Stimulated activated naive CD4-positive, alpha-beta T cell (primary cell): Measurements from ENCODE around the gene EXOC7.
"Not testable (repeated sequence)": the region's sequence is repeated elsewhere in the genome, so short reads cannot be mapped to it uniquely, and the experiment has no call there.

Experiments
- DNase-seq, 6 experiments: peaks; one replicate each; lab custom pipeline; 2025; lab: John Stamatoyannopoulos, UW

EXOC7 gene

GRCh38 chr17:76074390-76075363 lies 28.9 kb downstream of the EXOC7 start, which contains the start of gene GALR2:
Gene GALR2, plus strand, starts transcription at chr17:76074781. Its CDS starts 103 bp downstream, at chr17:76074884.
- peak in 1 of 6 experiments; percentile 53 for DNase-seq

GRCh38 chr17:76072148-76072858 lies 31.3 kb downstream of the EXOC7 start, which contains the start of gene SRP68:
Gene SRP68, minus strand, starts transcription at chr17:76072517. Its CDS starts 26 bp downstream, at chr17:76072491.
- DNase-seq: peak; percentile 59 to 80 (median 68)

- peak in 2 of 6 experiments; percentile 29 to 59 for DNase-seq
These were observed 31.9 kb downstream of the EXOC7 start for GRCh38 chr17:76071531-76072147.

- DNase-seq: no peak
These were observed 37.8 kb downstream of the EXOC7 start for GRCh38 chr17:76065775-76066174.

- DNase-seq: peak in 3 of 6 experiments; percentile 36 to 45 (median 42)
These were observed 39.6 kb downstream of the EXOC7 start for GRCh38 chr17:76063875-76064546.

GRCh38 chr17:76058264-76058663 lies 45.3 kb downstream of the EXOC7 start:
- DNase-seq: not testable (repeated sequence)

GRCh38 chr17:76056882-76057281 lies 46.7 kb downstream of the EXOC7 start:
- no peak for DNase-seq

GRCh38 chr17:76054112-76054476 lies 49.5 kb downstream of the EXOC7 start:
- no peak for DNase-seq

GRCh38 chr17:76053246-76054111 lies 50.1 kb downstream of the EXOC7 start:
- no peak for DNase-seq

- no peak for DNase-seq
These were observed 52.0 kb downstream of the EXOC7 start for GRCh38 chr17:76051561-76051960.

- DNase-seq: no peak
These were observed 52.8 kb downstream of the EXOC7 start for GRCh38 chr17:76050538-76051467.

GRCh38 chr17:76049836-76050537 lies 53.6 kb downstream of the EXOC7 start:
- no peak for DNase-seq

GRCh38 chr17:76049239-76049638 lies 54.3 kb downstream of the EXOC7 start:
- no peak for DNase-seq

GRCh38 chr17:76048711-76049110 lies 54.9 kb downstream of the EXOC7 start:
- peak in 3 of 6 experiments; percentile 11 to 19 (median 14) for DNase-seq

GRCh38 chr17:76048025-76048605 lies 55.5 kb downstream of the EXOC7 start:
- no peak for DNase-seq

GRCh38 chr17:76046064-76046463 lies 57.5 kb downstream of the EXOC7 start:
- no peak for DNase-seq

- not testable (repeated sequence) for DNase-seq
These were observed 59.0 kb downstream of the EXOC7 start for GRCh38 chr17:76044475-76045007.

- not testable (repeated sequence) for DNase-seq
These were observed 60.7 kb downstream of the EXOC7 start for GRCh38 chr17:76042868-76043267.
